ENCODE results near the gene PNMA6E.

DNA sequence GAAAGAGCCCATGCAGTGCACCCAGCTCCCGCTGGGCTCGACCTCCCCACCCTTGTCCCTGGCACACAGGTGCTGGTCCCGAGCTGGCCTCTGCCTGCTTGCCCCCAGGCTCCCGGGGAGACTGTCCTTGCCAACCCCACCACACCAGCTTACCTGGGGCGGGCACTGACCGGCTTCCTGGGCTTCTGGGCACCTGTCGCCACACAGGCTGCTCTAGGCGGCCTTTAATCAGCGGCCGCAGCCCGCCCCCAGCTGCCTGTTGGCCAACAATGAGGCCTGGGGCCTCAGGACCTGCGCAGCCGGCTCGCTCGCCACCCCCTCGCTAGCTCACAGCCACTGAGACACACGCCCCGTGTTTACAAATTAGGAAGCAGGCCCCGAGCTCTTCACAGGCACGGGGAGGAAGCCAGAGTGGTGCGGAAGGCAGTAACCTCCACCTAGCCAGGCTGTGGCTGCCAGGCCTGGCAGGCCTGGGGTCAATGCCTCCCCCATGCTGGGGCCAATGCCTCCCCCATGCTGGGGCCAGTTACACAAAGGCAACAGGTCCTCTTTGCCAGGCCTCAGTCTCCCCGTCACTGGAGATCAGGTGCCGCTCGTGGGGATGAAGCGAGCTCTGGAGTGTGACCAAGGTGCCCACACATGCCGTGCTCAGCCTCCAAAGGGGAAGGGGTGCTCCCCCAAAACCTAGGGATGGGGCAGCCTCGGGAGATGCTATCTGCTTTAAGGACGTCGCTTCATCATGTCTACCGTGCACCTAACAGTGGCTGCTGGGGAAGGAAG lies 44.9 kb upstream of the PNMA6E start, which contains the start of gene TREX2:
- TF ChIP-seq, protein P1, sequence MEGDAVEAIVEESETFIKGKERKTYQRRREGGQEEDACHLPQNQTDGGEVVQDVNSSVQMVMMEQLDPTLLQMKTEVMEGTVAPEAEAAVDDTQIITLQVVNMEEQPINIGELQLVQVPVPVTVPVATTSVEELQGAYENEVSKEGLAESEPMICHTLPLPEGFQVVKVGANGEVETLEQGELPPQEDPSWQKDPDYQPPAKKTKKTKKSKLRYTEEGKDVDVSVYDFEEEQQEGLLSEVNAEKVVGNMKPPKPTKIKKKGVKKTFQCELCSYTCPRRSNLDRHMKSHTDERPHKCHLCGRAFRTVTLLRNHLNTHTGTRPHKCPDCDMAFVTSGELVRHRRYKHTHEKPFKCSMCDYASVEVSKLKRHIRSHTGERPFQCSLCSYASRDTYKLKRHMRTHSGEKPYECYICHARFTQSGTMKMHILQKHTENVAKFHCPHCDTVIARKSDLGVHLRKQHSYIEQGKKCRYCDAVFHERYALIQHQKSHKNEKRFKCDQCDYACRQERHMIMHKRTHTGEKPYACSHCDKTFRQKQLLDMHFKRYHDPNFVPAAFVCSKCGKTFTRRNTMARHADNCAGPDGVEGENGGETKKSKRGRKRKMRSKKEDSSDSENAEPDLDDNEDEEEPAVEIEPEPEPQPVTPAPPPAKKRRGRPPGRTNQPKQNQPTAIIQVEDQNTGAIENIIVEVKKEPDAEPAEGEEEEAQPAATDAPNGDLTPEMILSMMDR (IDR thresholded peaks at IDR 0.05 in 4 of 5, conservative IDR thresholded peaks at IDR 0.05 in 1 of 5) = no peak
- TF ChIP-seq POLR2A (IDR thresholded peaks at IDR 0.05) = no peak
